OCI-M2 (cell line): ENCODE data around the gene TM4SF20.

Experiments
- DNase-seq: peaks from one replicate; lab custom pipeline; 2025; ENCODE audit not compliant: unreplicated experiment; lab: John Stamatoyannopoulos, UW

TM4SF20 gene

DNA sequence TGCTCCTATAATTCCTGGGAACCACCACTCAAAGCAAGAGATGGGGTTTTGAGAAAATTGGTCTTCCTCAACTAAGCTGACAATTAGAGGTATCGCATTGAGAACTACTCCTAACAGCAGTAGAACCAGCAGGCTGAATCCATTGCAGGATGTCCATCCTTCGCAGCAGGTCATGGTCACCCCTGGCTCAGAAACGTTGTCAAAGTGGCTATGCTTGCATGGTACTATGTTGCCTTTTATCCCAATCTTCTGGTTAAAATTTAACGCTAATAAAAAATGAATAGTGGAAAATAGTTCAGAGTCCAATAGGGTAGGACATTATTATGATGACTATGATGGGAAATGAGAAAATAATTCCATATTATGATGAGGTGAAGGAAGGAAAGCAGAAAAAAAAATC is at the start of gene TM4SF20:
TM4SF20 (minus strand) TSS at position 212 of the 400 bp plus-strand sequence; CDS start at position 174, 38 bp downstream.
- DNase-seq, result no peak

DNA sequence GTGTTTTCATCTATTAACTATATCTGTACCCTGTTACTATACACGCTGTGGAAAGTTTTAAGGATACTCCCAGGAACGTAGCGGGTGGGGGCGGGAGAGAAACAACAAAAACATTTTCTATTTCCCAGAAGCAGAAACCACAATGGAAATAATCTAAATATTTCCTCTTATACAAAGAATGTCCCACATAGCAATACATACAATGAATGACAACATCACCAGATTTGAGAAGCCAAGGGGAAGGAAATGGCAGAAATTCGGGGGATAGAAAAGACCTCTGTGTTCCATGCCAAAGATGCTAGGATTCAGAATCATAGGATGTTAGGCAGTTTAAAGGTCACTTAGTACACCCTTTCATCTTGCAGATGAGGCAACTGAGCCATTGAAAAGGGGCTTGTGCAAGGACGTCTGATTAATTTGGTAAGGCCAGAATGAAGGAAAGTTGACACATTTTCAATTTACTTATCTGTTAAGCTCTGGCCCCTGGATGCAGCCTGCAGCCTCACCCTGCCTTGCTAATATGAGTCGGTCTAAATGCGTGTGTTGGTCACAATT is 49.7 kb upstream of the TM4SF20 start:
- no peak for DNase-seq

DNA sequence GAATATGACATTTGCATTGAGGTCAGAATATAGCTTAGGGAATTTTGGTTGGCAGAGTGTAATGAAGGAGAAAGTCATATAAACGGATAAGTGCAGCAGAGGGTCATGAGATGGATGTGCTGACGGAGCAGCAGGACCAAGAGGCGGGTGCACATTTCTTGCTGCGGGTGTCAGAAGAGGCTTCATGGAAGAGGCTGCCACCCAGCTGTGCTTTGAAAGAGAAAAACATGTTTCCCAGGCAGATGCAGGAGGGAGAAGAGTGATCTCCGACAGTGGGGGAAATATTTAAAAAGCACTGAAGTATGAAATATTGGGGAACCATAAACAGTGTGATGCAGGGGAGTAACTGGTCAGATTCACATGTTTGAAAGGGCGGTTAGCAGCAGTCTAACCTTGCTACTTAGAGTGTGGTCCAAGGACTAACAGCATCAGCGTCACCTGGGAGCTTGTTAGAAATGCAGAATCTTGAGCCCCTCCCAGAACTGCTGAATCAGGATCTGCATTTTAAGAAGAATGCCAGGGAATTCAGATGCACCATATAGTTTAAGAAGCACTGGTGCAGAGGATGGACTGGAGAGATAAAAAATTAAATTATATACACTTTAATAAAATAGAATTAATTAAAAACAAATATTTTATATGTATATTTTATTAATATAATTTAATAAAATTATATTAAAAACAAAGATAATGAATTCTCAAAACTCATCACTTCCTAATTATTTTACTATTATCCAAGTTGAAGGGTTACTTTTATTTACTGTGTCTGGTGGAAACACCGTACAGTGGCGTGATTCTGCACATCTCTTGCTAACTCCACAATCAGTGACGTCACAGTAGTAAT is 44.8 kb upstream of the TM4SF20 start:
- no peak for DNase-seq

DNA sequence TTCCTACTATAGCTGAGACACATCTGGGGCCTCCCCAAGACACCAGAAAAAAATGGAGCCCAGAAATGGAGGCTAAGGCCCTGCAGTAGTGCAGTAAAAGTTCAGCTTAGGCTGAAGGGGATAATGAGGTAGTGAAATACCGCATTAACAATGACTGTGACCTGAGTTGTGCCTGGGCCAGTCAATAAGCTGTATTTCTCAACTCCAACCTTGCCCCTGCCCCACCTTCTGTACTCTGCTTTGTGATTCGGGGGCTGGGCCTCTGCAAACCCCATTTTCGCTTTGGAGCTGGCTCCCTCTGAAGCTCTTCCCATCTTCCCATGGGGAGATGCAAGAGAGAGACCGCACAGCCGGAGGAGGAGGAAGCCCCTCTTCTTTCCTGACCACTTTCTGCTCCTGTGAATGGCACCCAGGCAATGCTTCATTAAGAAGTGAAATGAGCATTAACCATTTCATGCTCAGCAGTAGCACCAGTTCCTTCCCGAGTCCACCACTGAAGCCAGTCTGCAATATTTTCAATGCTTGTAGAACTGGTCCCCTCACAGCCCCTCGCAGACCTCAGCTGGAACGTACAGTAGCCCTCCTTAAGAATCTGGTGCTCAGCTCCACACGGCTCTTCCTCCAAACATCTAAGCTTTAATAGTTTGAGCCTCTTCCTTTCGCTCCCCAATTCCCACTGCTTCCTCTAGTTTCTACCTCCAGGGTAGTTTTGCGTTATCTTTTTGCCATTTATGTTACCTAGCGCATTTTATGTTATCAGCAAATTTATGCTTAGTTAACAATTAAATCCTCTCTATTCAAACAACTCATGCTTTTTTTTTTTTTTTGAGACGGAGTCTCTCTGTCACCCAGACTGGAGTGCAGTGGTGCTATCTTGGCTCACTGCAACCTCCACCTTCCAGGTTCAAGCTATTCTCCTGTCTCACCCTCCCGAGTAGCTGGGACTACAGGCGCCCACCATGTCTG is 41.3 kb upstream of the TM4SF20 start:
- no peak for DNase-seq

DNA sequence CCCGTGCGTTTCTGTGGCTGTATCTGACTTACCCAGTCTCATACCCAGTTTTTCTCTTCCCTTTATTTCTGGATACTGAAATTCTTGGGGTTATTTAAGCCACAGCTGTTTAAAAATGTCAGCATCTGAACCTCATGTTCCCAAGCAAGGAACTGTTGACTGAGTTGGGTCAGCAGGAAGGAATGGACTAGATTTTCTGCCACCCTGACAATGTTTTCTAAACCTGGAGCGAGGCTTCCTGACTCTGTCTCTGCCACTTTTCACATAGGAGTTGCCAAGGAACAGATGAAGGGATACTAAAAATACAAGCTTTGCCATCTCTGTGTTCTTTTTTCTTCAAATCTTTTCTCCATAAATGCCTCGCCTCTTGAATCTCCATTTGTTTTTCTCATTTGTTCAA is 37.6 kb upstream of the TM4SF20 start:
- DNase-seq, result no peak

GRCh38 chr2:227415538-227416424 is 36.7 kb upstream of the TM4SF20 start:
- no peak for DNase-seq

GRCh38 chr2:227414846-227415245 is 35.7 kb upstream of the TM4SF20 start:
- no peak for DNase-seq

DNA sequence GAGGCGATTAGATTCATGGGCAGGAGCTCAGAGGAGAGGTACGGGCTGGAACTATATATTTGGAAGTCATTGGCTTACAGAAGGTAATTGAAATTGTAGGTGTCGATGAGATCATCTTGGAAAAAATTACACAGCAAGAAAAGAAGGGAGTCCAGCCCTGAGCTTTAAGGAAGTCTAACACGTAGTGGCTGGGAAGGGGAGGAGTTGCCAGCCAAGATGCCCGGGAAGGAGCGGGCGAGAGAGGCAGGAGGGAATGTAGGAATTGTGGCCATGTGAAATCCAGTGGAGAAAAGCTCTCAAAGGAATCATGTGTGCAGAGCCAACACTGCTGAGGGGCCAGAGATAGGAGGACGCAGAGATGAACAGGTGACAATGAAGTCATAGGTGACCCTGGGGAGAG is 34.3 kb upstream of the TM4SF20 start:
- DNase-seq, result no peak

- no peak for DNase-seq
Measured at GRCh38 chr2:227412877-227413276, 33.8 kb upstream of the TM4SF20 start.

DNA sequence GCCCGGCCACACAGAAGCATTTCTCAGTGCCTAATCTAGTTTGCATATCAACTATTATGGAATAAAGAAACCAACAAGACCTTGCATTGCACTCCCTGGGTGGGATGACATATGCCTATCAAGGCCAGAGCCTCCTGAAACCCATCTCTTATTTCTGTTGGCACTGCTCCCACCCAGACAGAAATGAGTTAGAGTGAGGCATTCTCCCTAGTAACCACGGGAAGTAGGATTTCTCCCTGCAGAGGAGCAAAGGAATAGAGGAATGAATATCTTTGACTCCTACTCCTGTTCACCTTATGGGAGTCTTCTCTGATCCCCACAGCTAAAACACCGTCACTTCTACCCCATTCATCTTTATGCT is 32.9 kb upstream of the TM4SF20 start:
- no peak for DNase-seq

DNA sequence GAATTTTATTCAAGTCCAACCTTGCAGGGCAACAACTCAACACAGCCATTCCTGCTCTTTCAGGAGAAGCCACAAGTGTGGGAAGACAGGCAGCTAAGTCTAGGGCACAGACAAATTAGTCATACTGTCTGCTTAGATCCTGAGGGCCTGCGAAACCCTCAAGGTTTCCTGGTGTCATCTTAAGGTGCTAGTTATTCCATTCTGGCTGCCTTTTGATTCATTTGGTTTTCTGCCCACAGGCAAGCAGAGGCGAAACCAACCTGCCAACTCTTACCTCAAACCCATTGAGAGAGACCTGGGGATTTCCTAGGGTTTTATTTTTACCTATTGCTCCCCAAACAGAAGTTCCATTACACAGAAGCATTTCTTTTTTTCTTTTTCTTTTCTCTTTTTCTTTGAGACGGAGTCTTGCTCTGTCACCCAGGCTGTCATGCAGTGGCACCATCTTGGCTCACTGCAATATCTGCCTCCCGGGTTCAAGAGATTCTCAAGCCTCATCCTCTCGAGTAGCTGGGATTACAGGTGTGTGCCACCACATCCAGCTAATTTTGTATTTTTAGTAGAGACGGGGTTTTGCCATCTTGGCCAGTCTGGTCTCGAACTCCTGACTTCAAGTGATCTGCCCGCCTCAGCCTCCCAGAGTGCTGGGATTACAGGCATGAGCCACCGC is 32.3 kb upstream of the TM4SF20 start:
- DNase-seq, result no peak

DNA sequence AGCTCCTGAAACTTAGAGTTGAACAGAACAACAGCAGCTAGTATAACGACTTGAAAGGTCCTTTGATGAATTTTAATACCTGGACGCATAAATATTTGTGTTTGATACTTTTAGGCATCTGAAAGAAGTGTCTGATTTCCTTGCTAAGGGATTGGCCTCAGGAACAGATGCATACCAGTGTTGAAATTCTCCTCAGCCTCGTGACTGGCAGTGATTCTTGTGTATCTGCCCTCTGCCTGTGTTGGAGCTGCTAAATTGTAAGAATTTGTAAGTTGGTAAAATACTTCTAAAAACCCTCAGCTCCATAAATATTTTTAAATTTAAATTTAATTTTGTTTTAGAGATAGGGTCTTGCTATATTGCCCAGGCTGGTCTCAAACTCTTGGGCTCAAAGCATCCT is 31.1 kb upstream of the TM4SF20 start:
- no peak for DNase-seq

GRCh38 chr2:227407591-227408151 is 28.6 kb upstream of the TM4SF20 start:
- DNase-seq, result no peak

DNA sequence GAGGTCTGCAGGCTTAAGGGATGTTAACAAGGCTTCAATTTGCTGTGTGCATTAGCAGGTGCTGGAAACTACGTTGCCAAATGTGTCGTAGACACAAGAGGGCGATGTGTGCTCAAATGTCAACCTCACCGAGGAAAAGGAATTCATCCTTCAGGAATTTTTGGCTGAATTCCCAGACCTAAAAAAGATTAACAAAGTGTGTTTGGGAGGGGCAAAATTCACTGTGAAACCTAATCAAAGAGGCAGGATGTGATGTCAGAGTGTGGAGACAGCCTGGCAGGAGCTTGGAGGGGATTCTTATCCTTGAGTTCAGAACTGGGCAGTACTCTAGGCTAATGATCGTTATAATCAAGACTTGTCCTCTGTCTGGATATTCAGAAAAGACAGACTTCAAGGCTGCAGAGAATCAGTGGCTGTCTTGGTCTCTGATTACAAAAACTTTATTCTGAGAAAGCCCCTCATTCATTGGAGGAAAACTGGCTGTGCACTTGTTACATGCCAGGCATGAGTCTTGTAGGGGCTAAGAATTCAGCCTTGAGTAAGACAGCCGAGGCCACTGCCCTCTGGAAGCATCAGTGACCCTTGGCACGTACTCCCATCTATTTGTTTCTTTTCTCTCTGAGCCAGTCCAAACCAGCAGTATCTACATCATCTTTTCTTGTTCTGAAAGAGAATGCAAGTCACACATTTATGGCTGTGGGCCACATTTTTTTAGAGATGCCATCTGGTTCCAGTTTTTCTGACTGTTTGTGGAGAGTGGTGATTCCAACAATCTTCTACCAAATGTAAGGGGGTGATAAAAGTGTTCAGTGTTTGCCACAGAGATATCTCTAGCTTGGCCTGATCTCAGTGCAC is 27.3 kb upstream of the TM4SF20 start:
- no peak for DNase-seq

DNA sequence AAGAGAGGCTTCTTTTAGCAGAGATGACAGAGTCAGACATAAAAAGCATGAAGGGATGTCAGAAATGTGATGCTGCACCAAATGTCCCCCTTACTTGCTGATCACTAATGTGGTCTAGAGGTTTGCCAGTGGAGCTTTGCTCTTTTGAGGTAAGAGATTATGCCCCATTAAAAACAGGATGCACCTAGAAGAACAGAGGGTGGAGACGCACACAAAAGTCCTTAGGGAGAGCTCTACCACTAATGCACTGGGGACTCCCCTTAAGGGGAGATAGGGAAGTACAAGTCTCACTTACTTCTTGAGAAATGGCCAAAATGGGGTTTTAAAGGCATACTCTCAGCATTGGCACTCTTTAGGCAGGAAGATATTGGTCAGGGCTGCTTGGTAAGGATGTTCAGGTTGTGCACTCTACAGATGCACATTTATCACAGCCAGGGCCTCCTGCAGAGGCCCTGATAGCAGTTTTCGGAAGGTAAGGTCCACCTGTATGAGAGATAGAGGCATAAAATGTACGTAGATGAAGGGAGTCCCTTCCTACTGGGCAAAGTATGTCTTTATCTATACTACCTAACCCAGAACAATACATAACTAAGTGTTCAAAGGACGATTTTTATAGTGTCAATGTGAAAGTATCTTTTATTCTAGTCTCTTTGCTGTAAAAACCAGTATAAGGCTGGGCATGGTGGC is 25.6 kb upstream of the TM4SF20 start:
- no peak for DNase-seq

GRCh38 chr2:227402959-227403358 is 23.9 kb upstream of the TM4SF20 start:
- DNase-seq, result no peak

- DNase-seq, result no peak
Measured at GRCh38 chr2:227402321-227402720, 23.2 kb upstream of the TM4SF20 start.

- DNase-seq, result no peak
Measured at GRCh38 chr2:227401550-227401949, 22.4 kb upstream of the TM4SF20 start.
